Neural progenitor cell (in vitro differentiated cells): ENCODE data around the gene MATN4. TPM values are rescaled to one million over a fixed set of nuclear protein-coding genes. Genes with fewer than 3 reads are reported as not detected.

Experiments
- DNase-seq: peaks from one replicate; pipeline ENCODE4 v3.0.0-alpha.2; 2016; ENCODE audit warnings: low spot score
- H2AFZ ChIP-seq: fragments of 200-600 bp; sonication (generic); replicated peaks from 2 replicates; pipeline ENCODE4 v1.6.1; 2016; ENCODE audit warnings: antibody characterized with exemption
- H3F3A ChIP-seq: fragments of 200-600 bp; sonication (generic); 2 replicates; pipeline ENCODE4 v1.6.1; 2016; ENCODE audit warnings: antibody characterized with exemption, low read depth
- H3K27ac ChIP-seq: fragments of 200-600 bp; sonication (generic); 2 replicates; pipeline ENCODE4 v1.5.1; 2016; ENCODE audit warnings: mild to moderate bottlenecking
- H3K27me3 ChIP-seq: fragments of 200-600 bp; sonication (generic); 2 replicates; pipeline ENCODE4 v1.6.1; 2016; ENCODE audit warnings: mild to moderate bottlenecking, moderate library complexity
- H3K36me3 ChIP-seq: fragments of 200-600 bp; sonication (generic); 2 replicates; pipeline ENCODE4 v1.5.1; 2016
- H3K4me1 ChIP-seq: fragments of 200-600 bp; sonication (generic); 2 replicates; pipeline ENCODE4 v1.6.1; 2016; ENCODE audit warnings: mixed run types
- H3K4me2 ChIP-seq: fragments of 200-600 bp; sonication (generic); 2 replicates; pipeline ENCODE4 v1.6.1; 2016
- H3K4me3 ChIP-seq: fragments of 200-600 bp; sonication (generic); 2 replicates; pipeline ENCODE4 v1.5.1; 2016
- H3K79me2 ChIP-seq: fragments of 200-600 bp; sonication (generic); 2 replicates; pipeline ENCODE4 v1.6.1; 2016; ENCODE audit warnings: low read depth
- H3K9ac ChIP-seq: fragments of 200-600 bp; sonication (generic); 2 replicates; pipeline ENCODE4 v1.6.1; 2016
- H3K9me3 ChIP-seq: fragments of 200-600 bp; sonication (generic); 2 replicates; pipeline ENCODE4 v1.5.1; 2016; ENCODE audit warnings: low read depth
- H4K20me1 ChIP-seq: fragments of 200-600 bp; sonication (generic); 2 replicates; pipeline ENCODE4 v1.6.1; 2016; ENCODE audit warnings: low read depth
- H3K27ac Mint-ChIP-seq: 3 replicates; pipeline ENCODE4 v1.8.0; 2021; ENCODE audit warnings: mixed read lengths
- H3K27me3 Mint-ChIP-seq: 2 replicates; pipeline ENCODE4 v1.8.0; 2022; ENCODE audit warnings: low read depth, mild to moderate bottlenecking, inconsistent platforms, moderate library complexity, mixed read lengths; ENCODE audit not compliant: insufficient read depth
- H3K36me3 Mint-ChIP-seq: 3 replicates; pipeline ENCODE4 v1.8.0; 2021; ENCODE audit warnings: mixed read lengths
- H3K4me1 Mint-ChIP-seq: 3 replicates; pipeline ENCODE4 v1.8.0; 2021; ENCODE audit warnings: mixed read lengths
- H3K4me3 Mint-ChIP-seq: 3 replicates; pipeline ENCODE4 v1.8.0; 2021; ENCODE audit warnings: mild to moderate bottlenecking, moderate library complexity, mixed read lengths
- H3K9me3 Mint-ChIP-seq: 3 replicates; pipeline ENCODE4 v1.8.0; 2020; ENCODE audit warnings: mixed read lengths
- CTCF ChIP-seq: fragments of 200-600 bp; sonication (generic); IDR thresholded peaks from 2 replicates; pipeline ENCODE4 v1.5.1; 2017; ENCODE audit warnings: antibody characterized with exemption, mild to moderate bottlenecking
- EZH2 ChIP-seq: fragments of 200-600 bp; sonication (generic); IDR thresholded peaks from 2 replicates; pipeline ENCODE4 v1.6.1; 2017; ENCODE audit warnings: antibody characterized with exemption, mild to moderate bottlenecking, moderate library complexity
- EZH2phosphoT487 ChIP-seq: fragments of 200-600 bp; sonication (generic); IDR thresholded peaks from 2 replicates; pipeline ENCODE4 v1.6.1; 2017; ENCODE audit warnings: antibody characterized with exemption
- total RNA-seq: library from RNA; depleted of rRNA; stranded (reverse); fragments of >200 nt; gene quantifications from 2 replicates; pipeline ENCODE4 v1.2.3, GENCODE V29; 2015; ENCODE audit warnings: low replicate concordance

The MATN4 gene
- total RNA-seq, 1 donor from 2014 or later = not detected

GRCh38 chr20:45258664-45259063 is 49.4 kb downstream of the MATN4 start:
- TF ChIP-seq CTCF = no peak
- no peak for TF ChIP-seq EZH2phosphoT487
- no peak for TF ChIP-seq EZH2
- no peaks in the 10 kb centered on the region for H4K20me1 ChIP-seq
- H3K4me3 ChIP-seq = no peak overlapping the region
- H3K9me3 ChIP-seq = no peaks in the 10 kb centered on the region
- peaks cover 12% of the 10 kb centered on the region for H3K4me1 ChIP-seq
- Mint-ChIP-seq H3K27me3 (peaks cover 6% of the 10 kb centered on the region), H3K4me3 (no peak overlapping the region), H3K9me3 (no peaks in the 10 kb centered on the region), H3K27ac (peak overlapping the region; percentile 81), H3K36me3 (no peaks in the 10 kb centered on the region), H3K4me1 (peaks cover 38% of the 10 kb centered on the region)
- H3K27me3 ChIP-seq = no peaks in the 10 kb centered on the region
- no peaks in the 10 kb centered on the region for H3K79me2 ChIP-seq
- no peaks in the 10 kb centered on the region for H3K36me3 ChIP-seq
- no peak overlapping the region for H2AFZ ChIP-seq
- no peaks in the 10 kb centered on the region for H3F3A ChIP-seq
- H3K9ac ChIP-seq = no peak overlapping the region
- H3K4me2 ChIP-seq = peak overlapping the region; percentile 63
- no peak overlapping the region for H3K27ac ChIP-seq
- DNase-seq = peak; percentile 50

- H3K27ac ChIP-seq = no peak overlapping the region
- no peaks in the 10 kb centered on the region for H3K79me2 ChIP-seq
- H4K20me1 ChIP-seq = no peaks in the 10 kb centered on the region
- no peaks in the 10 kb centered on the region for H3K9me3 Mint-ChIP-seq
- H3K27me3 ChIP-seq = no peaks in the 10 kb centered on the region
- H3K27ac Mint-ChIP-seq = no peak overlapping the region
- H3K4me1 Mint-ChIP-seq = peaks cover 38% of the 10 kb centered on the region
- H3K4me2 ChIP-seq = peak overlapping the region; percentile 63
- no peak overlapping the region for H3K9ac ChIP-seq
- peaks cover 12% of the 10 kb centered on the region for H3K4me1 ChIP-seq
- H3K9me3 ChIP-seq = no peaks in the 10 kb centered on the region
- no peaks in the 10 kb centered on the region for H3F3A ChIP-seq
- H3K4me3 Mint-ChIP-seq = no peak overlapping the region
- no peak for DNase-seq
- H3K36me3 Mint-ChIP-seq = no peaks in the 10 kb centered on the region
- no peak for TF ChIP-seq EZH2
- no peak for TF ChIP-seq EZH2phosphoT487
- TF ChIP-seq CTCF = no peak
- H3K27me3 Mint-ChIP-seq = peaks cover 9% of the 10 kb centered on the region
- no peak overlapping the region for H3K4me3 ChIP-seq
- no peaks in the 10 kb centered on the region for H3K36me3 ChIP-seq
- no peak overlapping the region for H2AFZ ChIP-seq
Observed at GRCh38 chr20:45258259-45258658, 49.8 kb downstream of the MATN4 start.

DNA sequence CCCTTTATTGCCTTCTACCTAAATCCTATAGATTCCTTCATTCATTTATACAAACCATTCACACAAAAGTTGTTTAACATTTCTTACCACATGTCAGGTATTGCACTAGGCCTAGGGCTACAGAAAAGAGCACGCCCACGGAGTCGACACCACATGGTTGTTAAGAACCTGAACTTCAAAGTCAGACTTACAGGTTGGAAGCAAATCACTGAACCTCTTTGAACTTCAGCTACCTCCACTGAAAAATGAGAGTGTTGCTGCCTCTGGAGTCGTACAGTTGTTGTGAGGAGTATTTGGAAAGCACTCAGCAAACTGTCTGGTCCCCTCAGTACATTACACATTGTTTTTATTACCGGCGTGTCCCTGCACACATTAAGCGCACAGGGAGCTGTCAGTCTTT is 50.4 kb downstream of the MATN4 start:
- Histone ChIP-seq H3K9me3 (no peaks in the 10 kb centered on the region), H3K36me3 (no peaks in the 10 kb centered on the region), H3K4me2 (no peak overlapping the region), H3K4me3 (no peak overlapping the region), H3K27me3 (no peaks in the 10 kb centered on the region), H3K4me1 (peaks cover 12% of the 10 kb centered on the region), H3K79me2 (no peaks in the 10 kb centered on the region), H3K9ac (no peak overlapping the region), H4K20me1 (no peaks in the 10 kb centered on the region), H3K27ac (no peak overlapping the region), H2AFZ (no peak overlapping the region), H3F3A (no peaks in the 10 kb centered on the region)
- no peak overlapping the region for H3K27ac Mint-ChIP-seq
- DNase-seq = no peak
- no peak overlapping the region for H3K4me3 Mint-ChIP-seq
- H3K9me3 Mint-ChIP-seq = no peaks in the 10 kb centered on the region
- H3K27me3 Mint-ChIP-seq = peaks cover 9% of the 10 kb centered on the region
- H3K4me1 Mint-ChIP-seq = peaks cover 38% of the 10 kb centered on the region
- H3K36me3 Mint-ChIP-seq = no peaks in the 10 kb centered on the region
- TF ChIP-seq EZH2 = no peak
- no peak for TF ChIP-seq CTCF
- no peak for TF ChIP-seq EZH2phosphoT487

DNA sequence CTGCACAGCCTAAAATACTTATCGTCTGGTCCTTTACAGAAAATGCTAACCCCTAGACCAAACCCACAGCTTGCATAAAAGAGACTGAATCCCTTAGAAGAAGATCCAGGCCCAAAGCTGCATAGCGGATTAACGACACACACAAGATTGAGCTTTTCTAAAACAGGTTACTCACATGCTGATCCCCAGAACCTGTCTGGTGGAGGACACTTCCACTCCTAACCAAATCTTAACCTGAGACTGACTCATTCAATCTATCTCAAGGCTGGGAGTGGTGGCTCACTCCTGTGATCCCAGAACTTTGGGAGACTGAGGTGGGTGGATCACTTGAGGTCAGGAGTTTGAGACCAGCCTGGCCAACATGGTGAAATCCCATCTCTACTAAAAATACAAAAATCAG is 50.9 kb downstream of the MATN4 start:
- H3K27ac ChIP-seq = no peak overlapping the region
- no peak overlapping the region for H3K4me3 ChIP-seq
- Mint-ChIP-seq H3K9me3 (no peaks in the 10 kb centered on the region), H3K27ac (no peak overlapping the region), H3K4me3 (no peak overlapping the region), H3K27me3 (peaks cover 11% of the 10 kb centered on the region), H3K36me3 (no peaks in the 10 kb centered on the region), H3K4me1 (peaks cover 38% of the 10 kb centered on the region)
- H4K20me1 ChIP-seq = no peaks in the 10 kb centered on the region
- H3F3A ChIP-seq = no peaks in the 10 kb centered on the region
- H3K9me3 ChIP-seq = no peaks in the 10 kb centered on the region
- no peak overlapping the region for H3K9ac ChIP-seq
- H3K36me3 ChIP-seq = no peaks in the 10 kb centered on the region
- H3K79me2 ChIP-seq = no peaks in the 10 kb centered on the region
- no peak for DNase-seq
- TF ChIP-seq EZH2phosphoT487 = no peak
- TF ChIP-seq EZH2 = no peak
- no peak for TF ChIP-seq CTCF
- H2AFZ ChIP-seq = no peak overlapping the region
- H3K4me1 ChIP-seq = peaks cover 12% of the 10 kb centered on the region
- H3K27me3 ChIP-seq = no peaks in the 10 kb centered on the region
- no peak overlapping the region for H3K4me2 ChIP-seq
